ENCODE measurements around the gene NPC1.
A peak's percentile ranks its signal among the peaks of the same experiment; 100 is the strongest.
"Not testable (repeated sequence)": the region's sequence is repeated elsewhere in the genome, so short reads cannot be mapped to it uniquely, and the experiment has no call there.

NPC1 gene

DNA sequence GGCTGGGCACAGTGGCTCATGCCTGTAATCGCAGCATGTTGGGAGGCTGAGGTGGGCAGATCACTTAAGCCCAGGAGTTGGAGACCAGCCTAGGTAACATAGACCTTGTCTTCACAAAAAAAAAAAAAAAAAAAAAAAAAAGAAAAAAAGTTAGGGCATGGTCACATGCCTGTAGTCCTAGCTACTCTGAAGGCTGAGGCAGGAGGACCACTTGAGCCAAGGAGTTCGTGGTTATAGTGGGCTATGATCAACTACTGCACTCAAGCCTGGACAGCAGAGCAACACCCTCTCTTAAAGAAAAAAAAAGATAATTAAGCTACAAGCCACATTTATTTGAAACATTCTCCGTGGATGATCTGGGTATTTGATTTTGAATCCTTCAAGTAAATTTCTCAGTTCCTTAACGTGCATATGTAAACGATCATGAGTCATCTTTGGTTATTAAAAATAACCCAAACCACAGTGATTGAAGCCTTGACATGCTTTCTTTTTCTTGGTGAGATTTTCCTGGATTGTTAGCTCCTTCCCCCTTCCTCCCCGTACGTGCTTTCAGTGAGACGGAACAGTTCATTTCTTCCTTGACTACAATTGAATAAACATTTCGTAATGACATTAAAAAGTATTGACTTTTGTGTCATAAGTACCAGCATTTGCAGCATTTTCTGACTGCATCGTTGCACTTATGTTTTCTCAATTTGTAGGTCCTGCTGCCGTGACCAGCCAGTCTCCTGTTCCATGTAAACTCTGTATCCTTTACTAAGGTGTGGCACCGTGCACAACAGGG, 62.7 kb downstream of the NPC1 start:
- DNase-seq (ENCODE audit: low spot score): no peak

GRCh38 chr18:23521907-23522306, 64.4 kb downstream of the NPC1 start:
- no peak for DNase-seq (ENCODE audit: low spot score)

GRCh38 chr18:23521271-23521670, 65.0 kb downstream of the NPC1 start:
- no peak for DNase-seq (ENCODE audit: low spot score)

GRCh38 chr18:23519734-23520133, 66.6 kb downstream of the NPC1 start:
- no peak for DNase-seq (ENCODE audit: low spot score)

DNA sequence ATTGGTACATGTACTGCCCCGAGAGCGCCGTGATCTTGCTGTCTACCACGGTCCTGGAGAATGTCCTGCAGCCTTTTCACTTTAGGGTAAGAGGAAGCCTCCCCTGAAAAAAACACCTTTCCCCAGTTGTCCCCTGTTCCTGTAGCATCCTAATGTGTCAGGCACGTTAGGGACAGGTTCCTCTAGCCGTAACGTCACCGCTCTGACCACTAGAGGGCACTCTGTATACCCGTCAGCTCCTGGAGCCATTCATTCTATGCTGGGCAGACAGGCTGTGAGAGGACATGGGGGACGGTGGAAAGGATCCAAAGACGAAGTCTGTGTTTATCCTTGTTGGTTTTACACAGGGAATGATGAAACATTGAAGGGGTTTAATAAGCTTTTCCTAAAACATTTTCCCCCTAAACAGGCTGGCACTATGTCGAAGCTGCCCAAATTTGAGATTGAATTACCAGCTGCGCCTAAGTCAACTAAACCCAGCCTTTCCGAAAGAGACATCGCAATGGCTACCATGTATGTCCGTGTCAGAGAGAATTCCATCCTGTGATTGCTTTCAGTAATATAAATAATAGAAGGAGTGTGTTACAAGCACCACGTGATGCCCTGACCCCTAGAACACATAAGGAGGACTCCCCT, 70.3 kb downstream of the NPC1 start:
- peak; percentile 77 for DNase-seq (ENCODE audit: low spot score)

- no peak for DNase-seq (ENCODE audit: low spot score)
Measured at GRCh38 chr18:23512641-23513040, 73.7 kb downstream of the NPC1 start.

GRCh38 chr18:23512216-23512615, 74.1 kb downstream of the NPC1 start:
- not testable (repeated sequence) for DNase-seq (ENCODE audit: low spot score)

- not testable (repeated sequence) for DNase-seq (ENCODE audit: low spot score)
Measured at GRCh38 chr18:23510923-23511322, 75.4 kb downstream of the NPC1 start.

DNA sequence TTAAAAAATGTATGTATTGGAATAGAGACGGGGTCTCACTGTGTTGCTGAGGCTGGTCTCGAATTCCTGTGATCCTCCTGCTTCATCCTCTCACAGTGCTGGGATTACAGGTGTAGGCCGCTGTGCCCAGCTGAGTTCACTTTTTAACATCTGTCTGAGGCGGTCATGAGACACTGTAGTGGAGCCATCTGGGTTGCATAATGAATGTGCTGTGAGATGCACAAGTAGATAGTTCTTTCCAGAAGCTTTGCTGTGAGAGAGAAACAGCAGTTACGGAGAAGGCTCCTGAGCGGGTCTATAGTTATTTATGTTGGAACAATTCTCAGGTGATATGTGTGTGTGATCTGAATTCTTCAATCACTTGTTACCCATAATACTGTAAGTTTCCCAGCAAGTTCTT, 79.9 kb downstream of the NPC1 start:
- DNase-seq (ENCODE audit: low spot score): no peak

GRCh38 chr18:23504720-23505119, 81.6 kb downstream of the NPC1 start:
- no peak for DNase-seq (ENCODE audit: low spot score)

- DNase-seq (ENCODE audit: low spot score): no peak
Measured at GRCh38 chr18:23503963-23504344, 82.4 kb downstream of the NPC1 start.

DNA sequence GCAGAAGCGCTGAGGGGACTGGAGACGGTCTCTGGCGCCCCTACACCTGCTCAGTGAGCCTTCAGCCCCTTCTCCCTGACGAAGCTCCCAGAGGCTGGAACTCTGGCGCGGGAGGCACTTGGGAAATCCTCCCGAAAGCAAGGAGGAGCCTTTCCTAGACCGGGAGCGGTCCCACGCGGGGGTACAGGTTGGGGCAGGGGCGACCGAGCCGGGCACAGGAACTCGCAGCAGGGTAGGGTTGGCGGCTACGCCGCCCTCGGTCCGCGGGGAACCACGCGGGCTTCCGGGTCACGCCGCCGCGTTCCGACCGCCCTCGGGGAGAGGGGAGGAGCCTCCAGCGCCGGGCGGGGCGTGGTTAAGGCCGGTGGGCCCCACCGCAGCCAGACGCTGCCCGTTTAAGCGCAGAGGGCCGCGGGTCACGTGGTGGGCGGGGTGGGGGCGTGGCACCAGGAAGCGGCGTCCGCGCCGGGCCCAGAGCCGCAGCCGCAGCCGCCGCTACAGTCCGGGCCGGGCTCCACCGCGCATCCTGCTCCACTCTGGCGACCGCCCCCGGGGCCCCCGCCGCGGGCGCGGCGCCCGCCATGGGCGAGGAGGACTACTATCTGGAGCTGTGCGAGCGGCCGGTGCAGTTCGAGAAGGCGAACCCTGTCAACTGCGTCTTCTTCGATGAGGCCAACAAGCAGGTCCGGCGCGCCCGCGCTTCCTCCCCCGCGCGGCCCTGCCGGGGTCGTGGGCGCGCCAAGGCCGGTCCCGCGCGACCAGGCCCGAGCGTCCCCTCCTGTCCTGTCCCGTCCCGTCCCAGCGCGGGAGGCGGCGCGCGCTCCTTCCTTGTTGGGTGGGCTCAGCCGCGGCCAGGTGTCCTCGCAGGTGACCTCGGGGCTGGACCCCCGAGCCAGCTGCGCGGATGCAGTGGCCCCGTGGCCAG, 83.0 kb downstream of the NPC1 start, which contains the start of gene RMC1:
Gene RMC1, plus strand, starts transcription at position 474 of the 925 bp plus-strand sequence. Its CDS starts 108 bp downstream, at position 582.
- DNase-seq (ENCODE audit: low spot score): peak; percentile 89

GRCh38 chr18:23502516-23503037, 83.7 kb downstream of the NPC1 start:
- DNase-seq (ENCODE audit: low spot score): no peak

DNA sequence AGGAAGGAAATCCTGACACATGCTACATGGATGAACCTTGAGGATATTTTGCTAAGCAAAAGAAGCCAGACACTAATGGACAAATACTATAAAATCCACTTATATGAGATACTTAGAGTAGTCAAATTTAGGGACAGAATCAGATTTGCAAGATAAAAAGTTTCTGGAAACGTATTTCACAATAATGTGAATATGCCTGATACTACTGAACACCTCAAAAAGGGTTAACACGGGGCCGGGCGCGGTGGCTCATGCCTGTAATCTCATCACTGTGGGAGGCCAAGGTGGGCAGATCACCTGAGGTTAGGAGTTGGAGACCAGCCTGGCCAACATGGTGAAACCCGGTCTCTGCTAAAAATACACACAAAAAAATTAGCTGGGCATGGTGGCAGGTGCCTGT, 84.7 kb downstream of the NPC1 start:
- no peak for DNase-seq (ENCODE audit: low spot score)

- DNase-seq (ENCODE audit: low spot score): no peak
Measured at GRCh38 chr18:23499291-23499781, 87.0 kb downstream of the NPC1 start.

DNA sequence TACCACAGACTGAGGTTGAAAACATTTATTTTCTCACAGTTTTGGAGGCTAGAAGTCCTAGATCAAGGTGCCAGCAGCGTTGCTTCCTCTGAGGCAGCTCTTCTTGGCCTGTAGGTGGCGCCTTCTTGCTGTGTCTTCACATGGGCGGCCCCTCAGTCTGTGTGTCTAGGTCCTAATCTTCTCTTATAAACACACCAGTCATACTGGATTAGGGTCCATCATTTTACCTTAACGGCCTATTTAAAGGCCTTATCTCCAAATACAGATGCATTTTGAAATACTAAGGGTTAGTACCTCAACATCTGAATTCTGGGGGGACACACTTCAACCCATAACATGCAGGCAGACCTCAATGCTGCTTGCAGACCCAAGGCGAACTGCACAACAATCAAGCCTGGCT, 87.4 kb downstream of the NPC1 start:
- DNase-seq (ENCODE audit: low spot score): peak; percentile 70

GRCh38 chr18:23498117-23498516, 88.2 kb downstream of the NPC1 start:
- DNase-seq (ENCODE audit: low spot score): no peak

- DNase-seq (ENCODE audit: low spot score): no peak
Measured at GRCh38 chr18:23495723-23496440, 90.4 kb downstream of the NPC1 start.

- no peak for DNase-seq (ENCODE audit: low spot score)
Measured at GRCh38 chr18:23494992-23495391, 91.3 kb downstream of the NPC1 start.

DNA sequence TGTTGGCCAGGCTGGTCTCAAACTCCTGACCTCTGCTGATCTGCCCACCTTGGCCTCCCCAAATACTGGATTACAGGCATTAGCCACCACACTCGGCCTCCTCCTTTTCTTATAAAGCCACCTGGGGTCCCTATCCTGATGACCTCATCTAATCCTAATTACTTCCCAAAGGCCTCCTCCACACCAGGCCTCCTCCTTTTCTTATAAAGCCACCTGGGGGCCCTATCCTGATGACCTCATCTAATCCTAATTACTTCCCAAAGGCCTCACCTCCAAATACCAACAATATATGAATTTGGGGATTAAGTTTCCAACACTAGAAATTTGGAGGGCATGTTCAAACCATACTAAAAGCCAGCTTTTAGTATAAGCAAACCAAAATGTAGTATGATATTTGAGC, 92.7 kb downstream of the NPC1 start:
- DNase-seq (ENCODE audit: low spot score): no peak

DNA sequence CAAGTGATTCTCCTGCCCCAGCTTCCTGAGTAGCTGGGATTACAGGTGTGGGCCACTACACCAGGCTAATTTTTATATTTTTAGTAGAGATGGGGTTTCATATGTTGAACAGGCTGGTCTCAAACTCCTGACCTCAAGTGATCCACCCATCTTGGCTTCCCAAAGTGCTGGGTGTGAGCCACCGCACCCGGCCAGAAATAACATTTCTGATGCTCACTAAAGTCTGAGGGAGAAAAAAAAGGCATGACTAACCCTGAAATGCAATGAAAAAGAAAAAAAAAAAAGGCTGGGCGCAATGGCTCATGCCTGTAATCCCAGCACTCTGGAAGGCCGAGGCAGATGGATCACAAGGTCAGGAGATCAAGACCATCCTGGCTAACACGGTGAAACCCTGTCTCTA, 96.7 kb downstream of the NPC1 start:
- not testable (repeated sequence) for DNase-seq (ENCODE audit: low spot score)
